ENCODE data around the gene UGT2A3.

GRCh38 chr4:68906780-68907137, 44.8 kb downstream of the UGT2A3 start:
- TF ChIP-seq CTCF (conservative IDR thresholded peaks at IDR 0.05; ENCODE audit: low read length) (no peak), EZH2phosphoT487 (IDR thresholded peaks at IDR 0.05; ENCODE audit: borderline replicate concordance, low read depth, low read length) (no peak)

Measured in OCI-LY7 (cell line).